ENCODE measurements around the gene MCM8. TPM values are rescaled to one million over a fixed set of nuclear protein-coding genes. Genes with fewer than 3 reads are reported as not detected.

The MCM8 gene
- total and polyA plus RNA-seq, 2 experiments from 2014 or later: 10.6 to 30.4 TPM

GRCh38 chr20:5973971-5974370 lies 23.5 kb downstream of the MCM8 start:
- Histone ChIP-seq H3K9me2 (ENCODE audit: insufficient read depth) (no peaks in the 10 kb centered on the region), H3K4me2 (no peak overlapping the region), H3K4me3 (no peak overlapping the region), H3F3A (replicated peaks; ENCODE audit: low read depth) (no peaks in the 10 kb centered on the region), H3K4me1 (ENCODE audit: insufficient read depth) (peaks cover 4% of the 10 kb centered on the region; the same call in 1 of the 2 replicates), H3K79me2 (replicated peaks; ENCODE audit: insufficient read depth) (no peaks in the 10 kb centered on the region), H3K27me3 (ENCODE audit: insufficient read depth) (peaks cover 24% of the 10 kb centered on the region), H2AFZ (no peak overlapping the region), H3K36me3 (ENCODE audit: insufficient read depth) (peaks cover 25% of the 10 kb centered on the region), H4K20me1 (replicated peaks; ENCODE audit: insufficient read depth) (peaks cover 26% of the 10 kb centered on the region), H3K27ac (ENCODE audit: low read depth) (no peak overlapping the region)
- Mint-ChIP-seq H3K9me3 (no peaks in the 10 kb centered on the region), H3K27ac (no peak overlapping the region), H3K4me1 (peaks cover 15% of the 10 kb centered on the region), H3K4me3 (no peak overlapping the region), H3K36me3 (ENCODE audit: low read depth) (peaks cover 71% of the 10 kb centered on the region), H3K27me3 (ENCODE audit: insufficient read depth, low read depth, poor library complexity) (peaks cover 28% of the 10 kb centered on the region)
- no peak for ATAC-seq
- no peak for DNase-seq (ENCODE audit: low spot score)
- TF ChIP-seq ZNF114 (CRISPR knock-in tag; IDR thresholded peaks at IDR 0.05): no peak
- no peak for TF ChIP-seq NANOG (IDR thresholded peaks at IDR 0.05; ENCODE audit: borderline replicate concordance)
- TF ChIP-seq ZNF331 (CRISPR knock-in tag; IDR thresholded peaks at IDR 0.05; ENCODE audit: low read depth): no peak
- TF ChIP-seq JUNB (IDR thresholded peaks at IDR 0.05; ENCODE audit: unreplicated experiment): no peak
- TF ChIP-seq REST (IDR thresholded peaks at IDR 0.05; ENCODE audit: unreplicated experiment): no peak

- Mint-ChIP-seq H3K36me3 (ENCODE audit: low read depth) (peaks cover 71% of the 10 kb centered on the region), H3K27me3 (ENCODE audit: insufficient read depth, low read depth, poor library complexity) (peaks cover 23% of the 10 kb centered on the region), H3K4me1 (peaks cover 15% of the 10 kb centered on the region), H3K4me3 (no peak overlapping the region), H3K27ac (no peak overlapping the region), H3K9me3 (no peaks in the 10 kb centered on the region)
- Histone ChIP-seq H2AFZ (no peak overlapping the region), H3K27me3 (ENCODE audit: insufficient read depth) (peaks cover 20% of the 10 kb centered on the region), H3K79me2 (replicated peaks; ENCODE audit: insufficient read depth) (no peaks in the 10 kb centered on the region), H3K36me3 (ENCODE audit: insufficient read depth) (peaks cover 25% of the 10 kb centered on the region), H3K4me1 (ENCODE audit: insufficient read depth) (peaks cover 4% of the 10 kb centered on the region; the same call in 1 of the 2 replicates), H3K27ac (ENCODE audit: low read depth) (no peak overlapping the region), H4K20me1 (replicated peaks; ENCODE audit: insufficient read depth) (peaks cover 24% of the 10 kb centered on the region; the same call in 1 of the 2 replicates), H3F3A (replicated peaks; ENCODE audit: low read depth) (no peaks in the 10 kb centered on the region), H3K9me2 (ENCODE audit: insufficient read depth) (no peaks in the 10 kb centered on the region), H3K4me2 (no peak overlapping the region), H3K4me3 (no peak overlapping the region)
- TF ChIP-seq EZH2 (IDR thresholded peaks at IDR 0.05; ENCODE audit: low read depth, unreplicated experiment): no peak
- TF ChIP-seq NANOG (IDR thresholded peaks at IDR 0.05; ENCODE audit: borderline replicate concordance): no peak
- no peak for TF ChIP-seq ZNF114 (CRISPR knock-in tag; IDR thresholded peaks at IDR 0.05)
- no peak for TF ChIP-seq JUNB (IDR thresholded peaks at IDR 0.05; ENCODE audit: unreplicated experiment)
- no peak for TF ChIP-seq CREB1 (CRISPR knock-in tag; IDR thresholded peaks at IDR 0.05; ENCODE audit: low read depth)
- ATAC-seq (no peak), DNase-seq (ENCODE audit: low spot score) (no peak)
Measured at GRCh38 chr20:5974531-5974930, 24.1 kb downstream of the MCM8 start.

Measured in GM23338 (cell line).